ENCODE results near the gene CORO6. TPM values are rescaled to one million over a fixed set of nuclear protein-coding genes. Genes with fewer than 3 reads are reported as not detected.
A peak's percentile ranks its signal among the peaks of the same experiment; 100 is the strongest.

Gene CORO6
- total RNA-seq, 4 donors from 2014 or later = 12.2 to 37.4 (median 13.9) TPM

- intact Hi-C loops (cut with DNase I; ENCODE audit: low total_unique reads) = no loop called here
- H3K4me3 ChIP-seq = no peak overlapping the region
- H3K27ac ChIP-seq = no peak overlapping the region
- peaks cover 0 to 12% (median 4%) of the 10 kb centered on the region in 4 donors for H3K36me3 ChIP-seq
- no peaks in the 10 kb centered on the region for H3K9me3 ChIP-seq
- no peak for DNase-seq
- in situ Hi-C loops (cut with MboI; ENCODE audit: low pct_ligation_motif_present in 1 of 4, low pct_unique_long_range_greater_than_20kb in 1 of 4, low sequenced_read_pairs in 3 of 4) = no loop called here
- no peak for TF ChIP-seq POLR2AphosphoS5 (IDR thresholded peaks at IDR 0.05)
- no peak for TF ChIP-seq EP300 (IDR thresholded peaks at IDR 0.05; ENCODE audit: low read depth)
- TF ChIP-seq POLR2A (IDR thresholded peaks at IDR 0.05) = no peak
- no peak for TF ChIP-seq CTCF (IDR thresholded peaks at IDR 0.05)
- H3K27me3 ChIP-seq = no peaks in the 10 kb centered on the region
- WGBS, 2 donors (ENCODE audit: low coverage in 1 of 2) = 90% methylated on average over 2 to 14 of the region's 14 CpGs
- H3K4me1 ChIP-seq = peaks cover 6 to 18% (median 13%) of the 10 kb centered on the region in 4 donors
These were observed 43.9 kb downstream of the CORO6 start for GRCh38 chr17:29578626-29579485.

- H3K9me3 ChIP-seq = no peaks in the 10 kb centered on the region
- H3K27me3 ChIP-seq = no peaks in the 10 kb centered on the region
- H3K4me1 ChIP-seq = peaks cover 6 to 22% (median 19%) of the 10 kb centered on the region in 4 donors
- H3K4me3 ChIP-seq = no peak overlapping the region
- TF ChIP-seq POLR2A (IDR thresholded peaks at IDR 0.05) (no peak), POLR2AphosphoS5 (IDR thresholded peaks at IDR 0.05) (no peak), EP300 (IDR thresholded peaks at IDR 0.05; ENCODE audit: low read depth) (no peak), CTCF (IDR thresholded peaks at IDR 0.05) (no peak)
- H3K27ac ChIP-seq = peak overlapping the region in 1 of 4 donors; percentile 12
- in situ Hi-C loops (cut with MboI; ENCODE audit: low pct_ligation_motif_present in 1 of 4, low pct_unique_long_range_greater_than_20kb in 1 of 4, low sequenced_read_pairs in 3 of 4) = no loop called here
- 75% methylated on average over 14 of the region's 22 CpGs; no CpG with 5 or more reads in 1 of the 2 donors for WGBS, 2 donors (ENCODE audit: low coverage in 1 of 2)
- DNase-seq = no peak
- H3K36me3 ChIP-seq = peaks cover 0 to 12% (median 4%) of the 10 kb centered on the region in 4 donors
- intact Hi-C loops (cut with DNase I; ENCODE audit: low total_unique reads) = no loop called here
These were observed 45.1 kb downstream of the CORO6 start for GRCh38 chr17:29577385-29578211.

GRCh38 chr17:29577001-29577370 lies 45.7 kb downstream of the CORO6 start:
- H3K27me3 ChIP-seq = no peaks in the 10 kb centered on the region
- no peak overlapping the region for H3K4me3 ChIP-seq
- WGBS, 2 donors (ENCODE audit: low coverage in 1 of 2) = 95% methylated on average over 9 of the region's 9 CpGs; no CpG with 5 or more reads in 1 of the 2 donors
- TF ChIP-seq EP300 (IDR thresholded peaks at IDR 0.05; ENCODE audit: low read depth) (no peak), POLR2AphosphoS5 (IDR thresholded peaks at IDR 0.05) (no peak)
- H3K4me1 ChIP-seq = peaks cover 6 to 28% (median 22%) of the 10 kb centered on the region in 4 donors
- DNase-seq = no peak
- in situ Hi-C loops (cut with MboI; ENCODE audit: low pct_ligation_motif_present in 1 of 4, low pct_unique_long_range_greater_than_20kb in 1 of 4, low sequenced_read_pairs in 3 of 4) = no loop called here
- H3K27ac ChIP-seq = peak overlapping the region in 1 of 4 donors; percentile 12
- intact Hi-C loops (cut with DNase I; ENCODE audit: low total_unique reads) = no loop called here
- peaks cover 0 to 12% (median 4%) of the 10 kb centered on the region in 4 donors for H3K36me3 ChIP-seq
- no peaks in the 10 kb centered on the region for H3K9me3 ChIP-seq

- intact Hi-C loops (cut with DNase I; ENCODE audit: low total_unique reads) (no loop called here), in situ Hi-C loops (cut with MboI; ENCODE audit: low pct_ligation_motif_present in 1 of 4, low pct_unique_long_range_greater_than_20kb in 1 of 4, low sequenced_read_pairs in 3 of 4) (no loop called here)
- Histone ChIP-seq H3K27me3 (no peaks in the 10 kb centered on the region), H3K4me1 (peaks cover 6 to 31% (median 22%) of the 10 kb centered on the region in 4 donors), H3K9me3 (no peaks in the 10 kb centered on the region), H3K27ac (no peak overlapping the region), H3K36me3 (peaks cover 0 to 12% (median 4%) of the 10 kb centered on the region in 4 donors), H3K4me3 (no peak overlapping the region)
- DNase-seq = no peak
- TF ChIP-seq EP300 (IDR thresholded peaks at IDR 0.05; ENCODE audit: low read depth) (no peak), POLR2A (IDR thresholded peaks at IDR 0.05) (no peak), CTCF (IDR thresholded peaks at IDR 0.05) (no peak), POLR2AphosphoS5 (IDR thresholded peaks at IDR 0.05) (no peak)
- WGBS, 2 donors (ENCODE audit: low coverage in 1 of 2) = 94% methylated on average over 37 of the region's 37 CpGs; no CpG with 5 or more reads in 1 of the 2 donors
These were observed 46.3 kb downstream of the CORO6 start for GRCh38 chr17:29576214-29577000.

All from transverse colon (tissue), 4 donors.